Trophoblast cell (in vitro differentiated cells and primary cell): ENCODE results near the gene GNB3.
"Not testable (repeated sequence)": the region's sequence is repeated elsewhere in the genome, so short reads cannot be mapped to it uniquely, and the experiment has no call there.

Experiments
- DNase-seq, 2 donors: peaks; one replicate each; pipeline ENCODE4 v3.0.0-alpha.2; 2016
- H2AFZ ChIP-seq: 2 replicates; pipeline ENCODE4 v1.6.1; 2013; ENCODE audit warnings: low read length, moderate library complexity, mild to moderate bottlenecking; ENCODE audit not compliant: insufficient read depth, poor library complexity
- H2AK5ac ChIP-seq: 2 replicates; pipeline ENCODE4 v1.6.1; 2013; ENCODE audit warnings: mild to moderate bottlenecking, low read length
- H2BK120ac ChIP-seq: 2 replicates; pipeline ENCODE4 v1.6.1; 2013; ENCODE audit warnings: low read length, mild to moderate bottlenecking, moderate library complexity; ENCODE audit not compliant: insufficient read depth, poor library complexity
- H2BK12ac ChIP-seq: 2 replicates; pipeline ENCODE4 v1.6.1; 2013; ENCODE audit warnings: mild to moderate bottlenecking, low read length, moderate library complexity
- H2BK5ac ChIP-seq: 2 replicates; pipeline ENCODE4 v1.6.1; 2013; ENCODE audit warnings: low read length, low read depth, moderate library complexity, mild to moderate bottlenecking; ENCODE audit not compliant: poor library complexity
- H3K14ac ChIP-seq: 2 replicates; pipeline ENCODE4 v1.6.1; 2013; ENCODE audit warnings: mild to moderate bottlenecking, low read length
- H3K18ac ChIP-seq: 2 replicates; pipeline ENCODE4 v1.6.1; 2013; ENCODE audit warnings: mild to moderate bottlenecking, low read length
- H3K23ac ChIP-seq: 2 replicates; pipeline ENCODE4 v1.6.1; 2013; ENCODE audit warnings: low read length
- H3K27ac ChIP-seq: 2 replicates; pipeline ENCODE4 v1.5.1; 2013; ENCODE audit warnings: low read depth, mild to moderate bottlenecking, inconsistent platforms, low read length, moderate library complexity
- H3K27me3 ChIP-seq: 2 replicates; pipeline ENCODE4 v1.6.1; 2013; ENCODE audit warnings: inconsistent platforms, mild to moderate bottlenecking, low read length, moderate library complexity; ENCODE audit not compliant: insufficient read depth
- H3K36me3 ChIP-seq, 2 experiments: 1 replicate in 1 of 2; 2 replicates in 1 of 2; pipeline ENCODE4 v1.6.1; 2013; ENCODE audit warnings: low read length in 2 of 2, mild to moderate bottlenecking in 2 of 2, moderate library complexity in 1 of 2; ENCODE audit not compliant: insufficient read depth in 2 of 2, control insufficient read depth in 1 of 2
- H3K4ac ChIP-seq: 2 replicates; pipeline ENCODE4 v1.6.1; 2013; ENCODE audit warnings: low read depth, mild to moderate bottlenecking, low read length, moderate library complexity
- H3K4me1 ChIP-seq, 2 experiments: 1 replicate in 1 of 2; 2 replicates in 1 of 2; pipeline ENCODE4 v1.6.1; 2013; ENCODE audit warnings: low read length in 2 of 2, mild to moderate bottlenecking in 2 of 2, moderate library complexity in 1 of 2; ENCODE audit not compliant: insufficient read depth in 2 of 2, control insufficient read depth in 1 of 2
- H3K4me2 ChIP-seq: 2 replicates; pipeline ENCODE4 v1.6.1; 2013; ENCODE audit warnings: inconsistent platforms, mild to moderate bottlenecking, low read length, moderate library complexity
- H3K4me3 ChIP-seq: 2 replicates; pipeline ENCODE4 v1.5.1; 2013; ENCODE audit warnings: mild to moderate bottlenecking, low read depth, low read length, inconsistent platforms
- H3K79me1 ChIP-seq: one replicate; pipeline ENCODE4 v1.6.1; 2013; ENCODE audit warnings: low read length
- H3K79me2 ChIP-seq: 2 replicates; pipeline ENCODE4 v1.6.1; 2013; ENCODE audit warnings: low read length, mild to moderate bottlenecking; ENCODE audit not compliant: control insufficient read depth, insufficient read depth, poor library complexity
- H3K9ac ChIP-seq: 2 replicates; pipeline ENCODE4 v1.6.1; 2013; ENCODE audit warnings: mild to moderate bottlenecking, low read length
- H3K9me3 ChIP-seq: 2 replicates; pipeline ENCODE4 v1.6.1; 2013; ENCODE audit warnings: low read depth, mild to moderate bottlenecking, control low read depth, inconsistent platforms, low read length; ENCODE audit not compliant: insufficient read depth
- H4K12ac ChIP-seq: 2 replicates; pipeline ENCODE4 v1.6.1; 2013; ENCODE audit warnings: low read depth, mild to moderate bottlenecking, low read length, moderate library complexity
- H4K8ac ChIP-seq: 2 replicates; pipeline ENCODE4 v1.6.1; 2013; ENCODE audit warnings: low read depth, mild to moderate bottlenecking, low read length, moderate library complexity
- H4K91ac ChIP-seq: one replicate; pipeline ENCODE4 v1.6.1; 2013; ENCODE audit warnings: low read depth, mild to moderate bottlenecking, low read length, moderate library complexity
- WGBS: extraction: QIAGEN DNeasy Blood & Tissue Kit; methylation state at CpG from one replicate; pipeline ENCODE4 v1.1.7; 2013; ENCODE audit warnings: missing lambda C conversion rate; ENCODE audit not compliant: insufficient read length, insufficient coverage; ENCODE audit errors: extremely low coverage; 5-methylcytosine and 5-hydroxymethylcytosine counted together

Gene GNB3

DNA sequence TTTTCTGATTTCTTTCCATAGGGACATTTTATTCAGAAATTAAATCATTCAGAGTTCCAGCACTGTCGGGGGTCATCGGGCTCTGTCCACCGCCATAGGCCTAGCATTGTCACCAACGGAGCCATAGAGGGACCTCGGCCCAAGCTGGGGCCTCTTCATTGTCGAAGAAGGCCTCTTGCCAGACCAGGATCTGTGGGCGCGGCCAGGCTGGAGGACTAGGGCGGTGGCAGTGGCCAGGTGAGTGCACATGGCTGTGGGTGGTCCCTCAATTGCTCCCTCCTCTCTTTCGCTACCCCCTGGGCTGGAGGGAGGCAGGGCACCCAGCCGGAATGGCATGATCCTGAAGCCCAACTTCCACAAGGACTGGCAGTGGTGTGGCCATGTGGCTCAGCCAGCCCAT, 43.0 kb downstream of the GNB3 start:
- Histone ChIP-seq H3K79me1 (no peaks in the 10 kb centered on the region), H4K8ac (no peak overlapping the region), H3K4ac (no peak overlapping the region), H3K27ac (no peak overlapping the region), H3K4me1 (peaks cover 2 to 5% of the 10 kb centered on the region in 2 experiments), H2BK12ac (no peak overlapping the region), H3K23ac (no peak overlapping the region), H2AFZ (no peak overlapping the region), H2AK5ac (no peak overlapping the region), H3K27me3 (no peaks in the 10 kb centered on the region), H3K9me3 (no peaks in the 10 kb centered on the region), H3K14ac (no peak overlapping the region), H3K9ac (no peak overlapping the region), H2BK5ac (no peak overlapping the region), H3K79me2 (no peaks in the 10 kb centered on the region), H4K12ac (no peak overlapping the region), H3K36me3 (no peaks in the 10 kb centered on the region), H3K4me3 (no peak overlapping the region), H4K91ac (no peak overlapping the region), H3K4me2 (no peak overlapping the region), H2BK120ac (no peak overlapping the region), H3K18ac (no peak overlapping the region)
- no peak for DNase-seq
- WGBS: no CpG with 5 or more reads among the region's 11 CpGs

- no peaks in the 10 kb centered on the region for H3K79me1 ChIP-seq
- no peak overlapping the region for H2BK120ac ChIP-seq
- DNase-seq: no peak
- no peaks in the 10 kb centered on the region for H3K27me3 ChIP-seq
- H3K27ac ChIP-seq: no peak overlapping the region
- no peak overlapping the region for H3K14ac ChIP-seq
- no peaks in the 10 kb centered on the region for H3K79me2 ChIP-seq
- no peak overlapping the region for H3K23ac ChIP-seq
- no peak overlapping the region for H2BK12ac ChIP-seq
- no peak overlapping the region for H3K4me2 ChIP-seq
- no peak overlapping the region for H4K8ac ChIP-seq
- no CpG with 5 or more reads among the region's 22 CpGs for WGBS
- H4K12ac ChIP-seq: no peak overlapping the region
- no peak overlapping the region for H4K91ac ChIP-seq
- H2AFZ ChIP-seq: no peak overlapping the region
- no peak overlapping the region for H3K4ac ChIP-seq
- H2AK5ac ChIP-seq: no peak overlapping the region
- no peaks in the 10 kb centered on the region for H3K36me3 ChIP-seq
- no peak overlapping the region for H2BK5ac ChIP-seq
- H3K4me1 ChIP-seq: peaks cover 2 to 5% of the 10 kb centered on the region in 2 experiments
- no peaks in the 10 kb centered on the region for H3K9me3 ChIP-seq
- H3K9ac ChIP-seq: no peak overlapping the region
- no peak overlapping the region for H3K4me3 ChIP-seq
- H3K18ac ChIP-seq: no peak overlapping the region
These were observed 43.8 kb downstream of the GNB3 start for GRCh38 chr12:6884539-6884938.

DNA sequence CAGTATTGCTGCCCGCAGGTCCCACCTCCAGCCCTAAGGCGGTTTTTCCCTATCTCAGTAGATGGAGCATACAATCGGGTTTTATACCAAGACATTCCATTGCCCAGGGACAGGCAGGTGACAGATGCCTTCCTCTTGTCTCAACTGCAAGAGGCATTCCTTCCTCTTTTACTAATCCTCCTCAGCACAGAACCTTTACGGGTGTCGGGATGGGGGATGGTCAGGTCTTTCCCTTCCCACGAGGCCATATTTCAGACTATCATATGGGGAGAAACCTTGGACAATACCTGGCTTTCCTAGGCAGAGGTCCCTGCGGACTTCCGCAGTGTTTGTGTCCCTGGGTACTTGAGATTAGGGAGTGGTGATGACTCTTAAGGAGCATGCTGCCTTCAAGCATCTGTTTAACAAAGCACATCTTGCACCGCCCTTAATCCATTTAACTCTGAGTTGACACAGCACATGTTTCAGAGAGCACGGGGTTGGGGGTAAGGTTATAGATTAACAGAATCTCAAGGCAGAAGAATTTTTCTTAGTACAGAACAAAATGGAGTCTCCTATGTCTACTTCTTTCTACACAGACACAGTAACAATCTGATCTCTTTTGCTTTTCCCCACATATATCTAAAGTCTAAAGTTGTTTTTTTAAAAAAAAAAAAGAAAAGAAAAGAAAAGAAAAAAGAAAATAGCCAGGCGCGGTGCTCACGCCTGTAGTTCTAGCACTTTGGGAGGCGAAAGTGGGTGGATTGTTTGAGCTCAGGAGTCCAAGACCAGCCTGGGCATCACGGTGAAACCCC, 45.7 kb downstream of the GNB3 start:
- not testable (repeated sequence) for H3K4ac ChIP-seq, H4K8ac ChIP-seq, H2BK5ac ChIP-seq, H3K4me1 ChIP-seq, H2AFZ ChIP-seq, H3K27ac ChIP-seq, H3K79me2 ChIP-seq, H2AK5ac ChIP-seq, H3K27me3 ChIP-seq, H2BK120ac ChIP-seq, H3K4me2 ChIP-seq, H4K12ac ChIP-seq, H3K9me3 ChIP-seq, H3K79me1 ChIP-seq, H3K36me3 ChIP-seq, H3K9ac ChIP-seq, H3K23ac ChIP-seq, H4K91ac ChIP-seq, H3K18ac ChIP-seq, H2BK12ac ChIP-seq, H3K14ac ChIP-seq, H3K4me3 ChIP-seq
- DNase-seq: peak; percentile 42 to 57
- no CpG with 5 or more reads among the region's 15 CpGs for WGBS

GRCh38 chr12:6887460-6887859, 46.7 kb downstream of the GNB3 start:
- Histone ChIP-seq H3K4me1 (peaks cover 5 to 6% of the 10 kb centered on the region in 2 experiments), H3K14ac (no peak overlapping the region), H3K9me3 (no peaks in the 10 kb centered on the region), H4K91ac (no peak overlapping the region), H3K23ac (no peak overlapping the region), H4K12ac (no peak overlapping the region), H3K27ac (no peak overlapping the region), H2BK5ac (no peak overlapping the region), H2AFZ (no peak overlapping the region), H3K36me3 (no peaks in the 10 kb centered on the region), H3K79me2 (no peaks in the 10 kb centered on the region), H2BK120ac (no peak overlapping the region), H3K4ac (no peak overlapping the region), H3K9ac (no peak overlapping the region), H3K4me2 (no peak overlapping the region), H3K18ac (no peak overlapping the region), H3K27me3 (no peaks in the 10 kb centered on the region), H3K79me1 (peaks cover 12% of the 10 kb centered on the region), H4K8ac (no peak overlapping the region), H2AK5ac (no peak overlapping the region), H3K4me3 (no peak overlapping the region), H2BK12ac (no peak overlapping the region)
- no peak for DNase-seq
- no CpG with 5 or more reads among the region's 8 CpGs for WGBS
